HG02840 (cell line): ENCODE measurements around the gene LCMT1.
"Not testable (repeated sequence)": the region's sequence is repeated elsewhere in the genome, so short reads cannot be mapped to it uniquely, and the experiment has no call there.

Source experiments
- ATAC-seq: cut with Tn5 transposase; IDR thresholded peaks from one replicate; pipeline ENCODE4 v1.9.1; 2021; ENCODE audit warnings: mild to moderate bottlenecking, moderate library complexity, moderate number of reproducible peaks; ENCODE audit not compliant: unreplicated experiment, low FRiP score

Gene LCMT1

DNA sequence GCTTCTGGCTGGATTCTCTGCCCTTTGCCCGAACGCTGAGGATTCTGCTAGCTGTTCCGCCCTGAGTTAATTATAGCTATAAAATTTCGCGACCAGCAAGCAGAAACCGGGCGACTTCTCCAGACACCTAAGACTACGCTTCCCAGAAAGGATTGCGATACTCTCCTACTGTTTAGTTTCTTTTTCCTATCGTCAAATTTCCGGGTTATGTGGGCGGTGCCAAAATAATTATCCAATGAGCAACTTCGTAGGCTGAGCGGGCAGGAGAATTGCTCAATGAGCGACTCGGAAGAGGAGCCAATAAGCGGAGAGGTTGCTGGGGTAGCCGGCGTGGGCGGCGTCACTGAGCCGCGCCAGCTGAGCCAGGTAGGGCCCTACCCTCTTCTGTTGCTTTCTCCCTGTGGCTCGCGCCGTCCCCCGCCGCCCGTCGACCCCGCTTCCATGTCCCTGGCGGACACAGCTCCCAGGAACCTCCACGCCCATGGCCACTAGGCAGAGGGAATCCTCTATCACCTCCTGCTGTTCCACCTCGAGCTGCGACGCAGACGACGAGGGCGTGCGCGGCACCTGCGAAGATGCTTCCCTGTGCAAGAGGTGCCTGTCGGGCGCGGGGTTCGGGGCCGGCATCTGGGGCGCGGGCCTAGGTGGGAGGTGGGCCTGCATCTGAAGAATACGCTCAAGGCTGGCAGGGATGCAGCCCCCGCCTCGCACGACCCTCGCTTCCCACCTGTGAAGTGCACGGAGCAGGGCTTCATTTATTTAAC, at the start of gene LCMT1:
LCMT1 (plus strand) TSS at position 340 of the 764 bp plus-strand sequence; CDS start at position 482, 142 bp downstream.
- peak; percentile 90 for ATAC-seq

- no peak for ATAC-seq
These were observed 48.4 kb upstream of the LCMT1 start for GRCh38 chr16:25063102-25063501.

- no peak for ATAC-seq
These were observed 47.7 kb upstream of the LCMT1 start for GRCh38 chr16:25063865-25064264.

- ATAC-seq = not testable (repeated sequence)
These were observed 47.3 kb upstream of the LCMT1 start for GRCh38 chr16:25064281-25064680.

GRCh38 chr16:25064937-25065336, 46.6 kb upstream of the LCMT1 start:
- ATAC-seq = no peak

DNA sequence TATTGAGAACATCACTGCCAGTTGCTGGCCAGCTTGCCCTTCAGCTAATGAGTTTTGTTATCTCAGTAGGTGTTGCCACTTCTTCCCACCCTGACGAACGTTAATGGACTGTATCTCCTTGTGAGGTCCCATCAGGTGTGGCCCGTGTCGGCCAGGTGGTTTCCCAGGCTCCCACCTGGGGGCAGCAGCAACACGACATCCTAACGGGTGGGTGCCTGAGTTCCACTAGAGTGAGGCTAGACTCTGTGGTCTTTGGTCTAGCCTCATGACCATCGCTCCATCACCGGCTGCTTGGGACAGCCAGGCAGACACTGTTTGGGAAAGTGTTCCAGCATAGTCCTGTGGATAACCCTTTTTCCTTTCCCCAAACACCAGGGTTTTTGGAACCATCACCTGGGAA, 45.6 kb upstream of the LCMT1 start:
- ATAC-seq = no peak

GRCh38 chr16:25066426-25066746, 45.2 kb upstream of the LCMT1 start:
- ATAC-seq = no peak

DNA sequence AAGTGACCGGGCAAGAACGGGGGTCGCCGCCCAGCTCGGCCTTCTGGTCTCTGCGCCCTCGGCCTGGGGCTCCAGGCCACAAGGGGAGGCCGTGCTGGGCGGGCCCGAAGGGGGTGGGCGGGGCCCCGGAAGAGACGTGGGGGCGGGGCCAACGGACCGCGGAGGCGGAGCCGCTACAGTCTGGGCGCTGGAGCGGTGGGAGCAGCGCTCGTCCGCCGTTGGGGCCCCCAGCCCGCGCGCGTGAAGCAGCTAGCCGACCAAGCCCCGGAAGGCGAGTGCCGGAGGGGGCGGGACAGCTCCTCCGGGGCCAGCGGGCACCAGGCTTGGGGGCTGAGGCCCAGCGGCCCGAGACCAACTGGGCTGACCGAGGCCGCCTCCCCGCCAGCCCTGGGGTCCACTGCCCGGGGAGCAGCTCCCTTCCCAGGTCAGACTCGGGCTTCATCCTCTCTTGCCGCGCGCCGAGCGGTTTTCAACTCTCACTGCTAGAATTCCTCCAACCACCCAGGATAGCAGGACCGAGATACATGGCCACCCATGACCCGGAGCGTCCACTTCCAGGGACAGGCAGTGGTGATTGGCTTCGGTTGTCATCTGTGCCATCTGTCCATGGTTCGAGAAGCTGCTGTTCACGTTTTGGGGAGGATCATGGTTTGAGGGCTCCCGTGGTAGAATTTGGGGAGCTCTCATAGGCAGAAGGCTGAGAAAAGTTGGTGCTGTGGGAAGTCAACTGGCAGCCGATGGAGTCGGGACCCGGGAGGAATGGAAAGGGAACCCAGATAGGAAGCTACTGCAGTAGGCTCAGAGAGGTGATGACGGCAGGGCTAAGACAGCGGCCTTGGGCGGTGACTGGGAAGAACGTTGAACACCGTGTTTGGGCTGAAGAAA, 44.6 kb upstream of the LCMT1 start:
- ATAC-seq = peak; percentile 76

DNA sequence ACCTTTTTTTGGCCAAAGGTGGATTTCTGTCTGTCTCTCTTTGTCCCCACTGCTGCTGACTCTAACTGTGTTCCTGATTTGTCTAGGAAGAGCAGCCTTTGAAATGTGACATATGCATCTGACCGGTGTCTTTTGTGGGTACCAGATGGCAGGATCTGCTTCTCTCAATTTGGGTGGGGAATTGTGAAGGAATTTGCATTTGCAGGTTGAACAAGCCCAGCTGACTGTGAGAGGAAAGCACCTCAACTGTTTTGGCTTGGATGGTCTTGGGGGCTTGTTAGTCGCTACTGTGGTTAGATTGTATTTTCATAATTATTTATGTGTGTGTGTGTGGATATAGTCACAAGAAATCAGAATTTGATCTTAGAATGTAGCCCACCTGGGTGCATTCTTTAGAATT, 37.7 kb upstream of the LCMT1 start:
- no peak for ATAC-seq

- no peak for ATAC-seq
These were observed 33.1 kb upstream of the LCMT1 start for GRCh38 chr16:25078386-25078978.

- no peak for ATAC-seq
These were observed 31.7 kb upstream of the LCMT1 start for GRCh38 chr16:25079637-25080378.

- ATAC-seq = no peak
These were observed 31.0 kb upstream of the LCMT1 start for GRCh38 chr16:25080420-25081131.

DNA sequence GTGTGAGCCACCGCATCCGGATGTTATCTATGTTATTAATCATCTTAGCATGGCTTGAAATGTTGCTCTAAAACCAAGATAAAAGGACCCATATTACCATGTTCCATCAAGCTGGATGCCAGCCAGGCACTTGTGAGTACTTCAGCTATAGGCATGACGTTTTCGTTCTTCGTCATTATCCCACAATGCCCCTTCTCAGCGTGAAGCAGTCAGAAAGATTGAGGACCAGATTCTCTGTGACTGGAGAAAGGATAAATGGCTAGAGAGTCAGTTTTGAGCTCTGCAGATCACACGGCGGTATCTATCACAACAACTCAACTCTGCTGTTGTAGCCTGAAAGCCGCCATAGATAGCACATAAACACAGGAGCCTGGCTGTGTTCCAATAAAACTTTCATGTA, 29.8 kb upstream of the LCMT1 start:
- no peak for ATAC-seq

DNA sequence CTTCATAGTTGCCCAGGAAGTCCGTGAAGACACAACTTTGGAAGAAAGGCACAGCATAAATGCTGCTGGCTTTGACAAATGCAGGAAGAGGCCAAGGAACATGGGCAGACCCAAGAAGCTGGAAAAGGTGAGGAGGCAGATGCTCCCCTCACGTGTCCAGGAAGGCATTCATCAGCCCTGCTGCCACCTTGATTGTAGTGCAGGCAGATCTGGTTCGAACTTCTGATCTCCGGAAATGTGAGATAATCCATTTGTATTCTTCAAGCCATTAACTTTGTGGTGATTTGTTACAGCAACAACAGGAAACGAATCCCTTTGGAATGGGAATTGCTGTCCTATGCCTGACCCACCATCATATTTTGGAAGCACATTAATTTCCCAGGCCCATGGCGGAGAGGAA, 28.5 kb upstream of the LCMT1 start:
- no peak for ATAC-seq

DNA sequence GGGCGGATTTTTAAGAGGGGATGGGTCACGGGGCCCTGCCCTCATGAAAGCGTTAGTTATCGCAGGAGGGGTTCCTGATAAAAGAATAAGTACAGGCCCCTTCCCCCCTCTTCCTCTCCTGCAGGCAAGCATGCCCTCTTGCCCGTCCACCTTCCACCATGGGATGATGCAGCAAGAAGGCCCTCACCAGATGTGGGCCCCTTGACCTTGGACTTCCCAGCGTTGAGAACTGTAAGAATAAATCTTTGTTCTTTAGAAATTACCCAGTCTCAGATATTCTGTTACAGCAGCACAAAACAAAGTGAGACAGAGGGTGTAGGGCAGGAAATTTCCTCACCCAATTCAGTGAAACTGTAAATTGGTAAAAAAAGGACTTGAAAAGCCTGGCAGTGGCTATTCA, 27.8 kb upstream of the LCMT1 start:
- ATAC-seq = no peak

DNA sequence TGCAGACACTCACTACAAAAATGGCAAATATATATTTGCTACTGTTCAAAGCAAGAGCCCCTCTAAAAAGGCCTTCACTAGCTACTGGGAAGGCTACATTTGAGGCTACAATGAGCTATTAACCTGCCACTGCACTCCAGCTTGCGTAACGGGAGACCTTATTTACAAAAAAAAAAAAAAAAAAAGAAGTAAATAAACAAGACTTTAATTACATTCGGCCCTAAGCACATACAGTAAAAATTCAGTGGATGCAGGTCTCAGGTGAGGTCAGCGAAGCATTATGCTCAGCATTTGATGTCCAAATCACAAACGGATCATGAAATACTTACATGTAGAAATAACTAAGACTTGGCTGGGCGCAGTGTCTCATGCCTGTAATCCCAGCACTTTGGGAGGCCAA, 26.7 kb upstream of the LCMT1 start:
- ATAC-seq = no peak

DNA sequence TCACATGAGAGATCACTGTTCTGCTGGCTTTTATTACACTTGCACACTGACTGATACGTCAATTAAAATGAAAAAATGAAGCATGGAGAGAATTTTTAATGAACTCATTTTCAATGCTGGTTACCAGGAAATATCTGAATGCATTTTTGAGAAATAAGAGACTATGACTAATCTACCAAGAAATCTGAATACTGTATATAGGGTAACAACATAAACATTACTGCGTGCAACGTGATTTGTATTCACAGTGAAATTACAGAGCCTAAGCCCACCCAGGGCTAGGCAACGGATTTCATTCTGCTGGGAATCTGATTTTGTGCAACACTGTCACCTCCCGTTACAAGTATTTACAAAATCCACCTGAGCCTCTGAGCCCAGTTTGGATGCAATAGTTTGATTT, 23.8 kb upstream of the LCMT1 start:
- ATAC-seq = no peak

DNA sequence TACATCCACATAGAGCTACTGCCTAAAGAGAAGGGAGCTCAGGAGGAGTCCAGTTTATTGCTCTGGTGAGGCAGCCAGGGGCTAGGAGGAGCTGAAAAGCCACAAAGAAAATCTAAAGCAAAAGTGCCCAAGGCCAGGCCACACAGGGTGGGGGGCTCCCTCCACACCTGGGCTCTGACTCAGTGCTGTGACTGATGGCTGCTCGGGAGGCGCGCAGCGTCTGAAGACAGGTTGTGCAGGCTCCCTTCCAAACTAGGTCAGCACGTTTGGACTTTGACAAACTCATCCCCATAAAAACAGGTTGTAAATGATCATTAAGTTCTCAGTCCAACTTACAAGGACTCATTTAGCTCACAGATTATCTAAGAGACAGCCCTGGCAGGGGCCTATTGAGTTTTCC, 22.2 kb upstream of the LCMT1 start:
- ATAC-seq = no peak

GRCh38 chr16:25092441-25092840, 19.1 kb upstream of the LCMT1 start:
- no peak for ATAC-seq
